Gastroesophageal sphincter (tissue), 3 donors: ENCODE results near the gene ID4.

Experiments
- CTCF ChIP-seq, 4 experiments: fragments of 200-600 bp in 2 of 4; fragments of 450-650 bp in 2 of 4; sonication (generic) in 1 of 4; IDR thresholded peaks; one replicate each; pipeline ENCODE4 v1.5.1; 2017 to 2019; ENCODE audit warnings: antibody characterized with exemption in 4 of 4, mild to moderate bottlenecking in 2 of 4, moderate library complexity in 2 of 4
- POLR2A ChIP-seq, 2 donors: fragments of 450-650 bp; IDR thresholded peaks; one replicate each; pipeline ENCODE4 v1.6.1; 2017; ENCODE audit warnings: antibody characterized with exemption in 2 of 2, mild to moderate bottlenecking in 2 of 2, moderate library complexity in 1 of 2
- POLR2AphosphoS5 ChIP-seq: sonication (generic); formaldehyde crosslinking; IDR thresholded peaks from one replicate; pipeline ENCODE4 v1.6.1; 2017; ENCODE audit warnings: antibody characterized with exemption

GRCh38 chr6:19852090-19852457 lies 14.9 kb downstream of the ID4 start:
- no peak for TF ChIP-seq POLR2A (IDR thresholded peaks at IDR 0.05)
- no peak for TF ChIP-seq CTCF (IDR thresholded peaks at IDR 0.05)
- TF ChIP-seq POLR2AphosphoS5 = no peak
